ENCODE data around the gene SHH. TPM values are rescaled to one million over a fixed set of nuclear protein-coding genes. Genes with fewer than 3 reads are reported as not detected.

Gene SHH
- total and polyA plus RNA-seq, 3 donors from 2014 or later, result 0.06 to 1.0 TPM; not detected in 1

DNA sequence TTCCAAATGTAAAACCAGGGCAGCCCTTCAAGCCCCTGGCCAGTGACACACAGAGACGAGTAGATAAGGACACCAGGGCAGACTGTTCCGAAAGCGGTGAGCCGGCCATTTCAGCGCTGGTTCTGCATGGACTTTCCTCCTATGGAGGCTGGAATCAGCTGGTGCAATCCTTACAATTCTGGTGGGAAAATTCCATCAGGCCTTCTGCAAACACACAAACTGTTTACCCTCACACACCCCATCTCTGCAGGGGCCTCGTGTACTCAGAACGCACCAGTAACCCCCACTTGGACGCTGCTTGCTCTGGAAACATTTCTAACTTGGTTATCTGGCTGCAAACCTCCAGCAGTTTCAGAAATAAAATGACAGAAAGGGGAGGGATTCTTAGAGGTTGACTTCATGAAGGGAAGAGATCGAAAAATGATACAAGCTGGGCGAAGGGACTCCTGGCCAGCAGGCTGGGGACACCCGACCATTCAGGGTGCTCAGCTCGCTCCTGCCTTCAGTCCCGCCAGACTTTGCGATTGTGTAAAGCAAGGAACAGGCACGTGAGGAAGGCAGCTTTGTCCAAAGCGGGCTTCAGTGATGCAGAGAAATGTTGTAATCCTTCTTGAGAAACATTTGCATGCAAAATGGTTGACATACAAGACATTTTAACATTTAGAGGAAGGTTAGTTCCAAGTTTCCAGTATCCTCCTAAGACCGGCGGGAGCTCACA is 19.7 kb upstream of the SHH start:
- Histone ChIP-seq H3K4me3 (no peak overlapping the region), H3K4me1 (no peaks in the 10 kb centered on the region), H3K27ac (no peak overlapping the region), H3K9me3 (no peaks in the 10 kb centered on the region), H3K27me3 (no peaks in the 10 kb centered on the region), H3K36me3 (ENCODE audit: low read depth, missing control alignments) (no peaks in the 10 kb centered on the region)
- TF ChIP-seq CTCF (IDR thresholded peaks at IDR 0.05) (no peak), POLR2A (IDR thresholded peaks at IDR 0.05) (no peak)
- WGBS, 2 donors, result 59 to 65% methylated on average over 17 to 18 of the region's 18 CpGs
- intact Hi-C loops (cut with DNase I; ENCODE audit: low total_unique reads), result no loop called here
- DNase-seq, result no peak

- WGBS, 2 donors, result 65 to 68% methylated on average over 34 to 46 of the region's 46 CpGs
- no peaks in the 10 kb centered on the region for H3K9me3 ChIP-seq
- H3K27ac ChIP-seq, result no peak overlapping the region
- no peak for DNase-seq
- intact Hi-C loops (cut with DNase I; ENCODE audit: low total_unique reads), result no loop called here
- no peak overlapping the region for H3K4me3 ChIP-seq
- H3K27me3 ChIP-seq, result no peaks in the 10 kb centered on the region
- no peaks in the 10 kb centered on the region for H3K4me1 ChIP-seq
- no peaks in the 10 kb centered on the region for H3K36me3 ChIP-seq (ENCODE audit: low read depth, missing control alignments)
- TF ChIP-seq POLR2A (IDR thresholded peaks at IDR 0.05) (no peak), CTCF (IDR thresholded peaks at IDR 0.05) (no peak)
These were observed 18.9 kb upstream of the SHH start for GRCh38 chr7:155830961-155831806.

DNA sequence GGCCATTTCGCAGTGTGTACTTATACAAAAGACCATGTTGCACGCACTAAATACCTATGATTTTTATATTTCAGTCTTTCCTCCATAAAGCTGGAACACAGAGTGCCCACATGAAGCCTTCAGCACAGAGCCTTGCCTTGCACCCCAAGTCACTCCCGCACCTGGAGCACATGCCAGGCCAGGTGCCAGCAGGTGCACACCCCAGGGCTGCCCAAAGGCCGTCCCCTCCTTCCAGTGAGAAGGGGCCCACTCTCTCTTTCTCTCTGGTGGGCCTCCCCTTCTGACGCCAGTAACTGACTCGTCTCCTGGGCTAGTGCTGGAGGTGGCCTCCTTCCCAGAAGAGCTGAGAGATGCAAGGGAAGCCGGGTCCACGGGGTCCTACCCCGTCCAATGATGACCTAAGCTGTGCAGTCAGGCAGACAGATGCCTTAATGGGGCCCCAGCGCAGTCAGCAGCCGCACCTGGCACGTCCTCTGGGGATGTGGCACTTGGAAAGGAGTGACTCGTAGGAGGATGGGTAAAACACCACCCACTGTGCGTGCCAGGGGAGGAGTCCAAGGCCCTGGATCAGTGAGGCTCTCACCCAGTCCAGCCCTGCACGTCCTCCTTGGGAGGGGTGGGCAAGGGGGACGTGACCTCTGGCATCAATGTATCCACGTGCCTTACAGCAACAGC is 17.7 kb upstream of the SHH start:
- DNase-seq, result no peak
- H3K27me3 ChIP-seq, result no peaks in the 10 kb centered on the region
- TF ChIP-seq CTCF (IDR thresholded peaks at IDR 0.05) (no peak), POLR2A (IDR thresholded peaks at IDR 0.05) (no peak)
- H3K36me3 ChIP-seq (ENCODE audit: low read depth, missing control alignments), result no peaks in the 10 kb centered on the region
- intact Hi-C loops (cut with DNase I; ENCODE audit: low total_unique reads), result no loop called here
- H3K4me1 ChIP-seq, result no peaks in the 10 kb centered on the region
- H3K27ac ChIP-seq, result no peak overlapping the region
- no peak overlapping the region for H3K4me3 ChIP-seq
- H3K9me3 ChIP-seq, result no peaks in the 10 kb centered on the region
- WGBS, 2 donors, result 74 to 78% methylated on average over 10 to 17 of the region's 17 CpGs

- H3K4me3 ChIP-seq, result no peak overlapping the region
- no peaks in the 10 kb centered on the region for H3K27me3 ChIP-seq
- TF ChIP-seq POLR2A (IDR thresholded peaks at IDR 0.05), result no peak
- TF ChIP-seq CTCF (IDR thresholded peaks at IDR 0.05), result no peak
- no peaks in the 10 kb centered on the region for H3K36me3 ChIP-seq (ENCODE audit: low read depth, missing control alignments)
- no peak overlapping the region for H3K27ac ChIP-seq
- intact Hi-C loops (cut with DNase I; ENCODE audit: low total_unique reads), result no loop called here
- DNase-seq, result no peak
- no peaks in the 10 kb centered on the region for H3K9me3 ChIP-seq
- WGBS, 2 donors, result 83 to 84% methylated on average over 3 of the region's 3 CpGs
- H3K4me1 ChIP-seq, result no peaks in the 10 kb centered on the region
These were observed 13.1 kb upstream of the SHH start for GRCh38 chr7:155825336-155825735.

Data from testis (tissue), 3 donors.